HCT116 (cell line): ENCODE measurements around the gene ALX4.

ENCODE experiments used
- EZH2 ChIP-seq: fragments of 200-600 bp; sonication (generic); IDR thresholded peaks from 2 replicates; pipeline ENCODE4 v1.6.1; 2017; ENCODE audit warnings: antibody characterized with exemption, mixed run types
- JUND ChIP-seq: IDR thresholded peaks from 2 replicates; pipeline ENCODE4 v1.6.1; 2012
- POLR2AphosphoS5 ChIP-seq: IDR thresholded peaks from 2 replicates; pipeline ENCODE4 v1.6.1; 2011; ENCODE audit warnings: mild to moderate bottlenecking, low read depth, low read length, moderate library complexity
- TF ChIP-seq, protein P1 (sequence below), 3 experiments: fragments of 200-600 bp in 1 of 3; sonication (generic) in 1 of 3; IDR thresholded peaks in 2 of 3; conservative IDR thresholded peaks in 1 of 3; 2 replicates each; pipeline ENCODE4 v1.5.1; 2012 to 2017; ENCODE audit warnings: low read depth in 2 of 3, low read length in 2 of 3, antibody characterized with exemption in 1 of 3, borderline replicate concordance in 1 of 3, control low read depth in 1 of 3, mild to moderate bottlenecking in 1 of 3, mixed read lengths in 1 of 3, mixed run types in 1 of 3, moderate library complexity in 1 of 3; ENCODE audit not compliant: insufficient read depth in 1 of 3

DNA sequence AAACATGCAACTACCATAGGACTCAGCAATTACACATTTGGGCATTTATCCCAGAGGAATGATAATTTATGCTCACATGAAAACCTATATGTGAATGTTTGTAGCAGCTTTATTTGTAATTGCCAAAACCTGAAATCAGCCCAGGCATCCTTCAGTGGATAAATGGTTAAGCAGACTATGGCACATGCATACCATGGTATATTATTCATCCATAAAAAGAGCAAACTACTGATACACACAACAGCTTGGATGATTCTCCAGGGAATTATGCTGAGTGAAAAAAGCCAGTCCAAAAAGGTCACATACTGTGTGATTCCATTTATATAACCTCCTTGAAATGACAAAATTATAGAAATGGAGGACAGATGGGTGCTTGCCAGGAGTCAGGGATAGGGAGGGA, 86.7 kb downstream of the ALX4 start:
- TF ChIP-seq POLR2AphosphoS5 = no peak
- TF ChIP-seq EZH2 = no peak
- TF ChIP-seq, protein P1, sequence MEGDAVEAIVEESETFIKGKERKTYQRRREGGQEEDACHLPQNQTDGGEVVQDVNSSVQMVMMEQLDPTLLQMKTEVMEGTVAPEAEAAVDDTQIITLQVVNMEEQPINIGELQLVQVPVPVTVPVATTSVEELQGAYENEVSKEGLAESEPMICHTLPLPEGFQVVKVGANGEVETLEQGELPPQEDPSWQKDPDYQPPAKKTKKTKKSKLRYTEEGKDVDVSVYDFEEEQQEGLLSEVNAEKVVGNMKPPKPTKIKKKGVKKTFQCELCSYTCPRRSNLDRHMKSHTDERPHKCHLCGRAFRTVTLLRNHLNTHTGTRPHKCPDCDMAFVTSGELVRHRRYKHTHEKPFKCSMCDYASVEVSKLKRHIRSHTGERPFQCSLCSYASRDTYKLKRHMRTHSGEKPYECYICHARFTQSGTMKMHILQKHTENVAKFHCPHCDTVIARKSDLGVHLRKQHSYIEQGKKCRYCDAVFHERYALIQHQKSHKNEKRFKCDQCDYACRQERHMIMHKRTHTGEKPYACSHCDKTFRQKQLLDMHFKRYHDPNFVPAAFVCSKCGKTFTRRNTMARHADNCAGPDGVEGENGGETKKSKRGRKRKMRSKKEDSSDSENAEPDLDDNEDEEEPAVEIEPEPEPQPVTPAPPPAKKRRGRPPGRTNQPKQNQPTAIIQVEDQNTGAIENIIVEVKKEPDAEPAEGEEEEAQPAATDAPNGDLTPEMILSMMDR (IDR thresholded peaks at IDR 0.05 in 2 of 3, conservative IDR thresholded peaks at IDR 0.05 in 1 of 3; ENCODE audit: borderline replicate concordance in 1 of 3, insufficient read depth in 1 of 3, low read depth in 2 of 3, low read length in 2 of 3) = no peak
- no peak for TF ChIP-seq JUND
